Activated effector memory CD4-positive, alpha-beta T cell treated with Interleukin-2 at 50 U/mL for 16 hours (primary cell): ENCODE data around the gene HEBP2.
"Not testable (repeated sequence)": the region's sequence is repeated elsewhere in the genome, so short reads cannot be mapped to it uniquely, and the experiment has no call there.

Experiments
- DNase-seq: peaks from one replicate; pipeline ENCODE4 v3.0.0-alpha.2; 2020

HEBP2 gene

DNA sequence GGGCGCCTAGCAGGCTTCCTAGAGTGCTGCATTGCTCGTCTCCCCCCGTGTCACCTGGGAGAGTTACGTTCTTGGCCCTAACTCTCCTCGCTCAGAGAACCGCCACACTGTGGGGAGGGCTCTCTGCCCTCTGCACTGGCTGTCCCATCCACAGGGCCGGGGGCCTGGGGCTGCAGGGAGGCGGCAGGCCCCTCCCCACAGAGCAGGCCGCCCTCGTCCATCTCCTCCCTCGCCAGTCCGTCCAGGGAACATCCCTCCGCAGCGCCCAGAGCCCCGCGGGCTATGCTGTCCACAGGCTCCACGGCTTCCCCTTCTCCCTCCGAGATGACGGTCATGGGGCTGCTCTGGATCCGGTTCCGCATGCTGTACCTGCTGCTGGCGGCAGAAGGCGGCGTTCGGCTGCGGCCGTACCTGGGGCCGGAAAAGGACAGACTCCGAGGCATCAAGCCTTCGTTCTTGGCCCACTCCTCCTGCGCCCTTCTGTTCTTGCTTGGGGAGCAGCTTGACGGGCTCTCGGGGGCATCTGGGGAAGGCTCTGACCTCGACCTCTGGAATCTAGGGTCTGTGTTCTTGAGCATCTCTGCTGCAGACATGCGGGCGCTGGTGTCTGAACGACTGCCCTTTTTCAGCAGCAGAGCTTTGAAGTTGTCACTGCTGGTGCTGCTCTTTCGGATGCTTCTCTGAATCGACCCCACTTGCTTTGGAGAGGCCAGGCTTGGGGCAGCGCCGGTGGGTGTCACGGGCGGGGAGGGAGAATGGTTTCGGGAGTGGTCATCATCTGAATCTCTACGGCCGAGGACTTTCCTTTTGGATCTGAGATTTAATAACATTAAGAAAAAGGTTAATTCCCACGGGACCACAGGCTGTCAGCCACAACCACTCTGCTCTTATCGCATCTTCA, 20.2 kb downstream of the HEBP2 start:
- DNase-seq, result no peak

DNA sequence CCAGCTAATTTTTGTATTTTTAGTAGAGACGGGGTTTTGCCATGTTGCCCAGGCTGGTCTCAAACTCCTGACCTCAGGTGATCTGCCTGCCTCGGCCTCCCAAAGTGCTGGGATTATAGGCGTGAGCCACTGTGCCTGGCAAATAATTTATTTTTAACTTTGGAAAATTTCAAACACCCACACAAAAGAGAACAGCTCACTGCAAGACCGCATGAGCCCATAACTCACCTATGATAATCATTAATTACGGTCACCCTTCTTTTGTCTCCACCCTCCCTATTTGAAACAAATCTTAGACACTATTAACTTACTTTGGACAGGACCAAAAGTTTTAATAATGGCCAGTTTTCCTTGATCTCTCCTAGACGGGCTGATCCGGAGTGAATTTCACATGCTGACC, 21.2 kb downstream of the HEBP2 start:
- not testable (repeated sequence) for DNase-seq

DNA sequence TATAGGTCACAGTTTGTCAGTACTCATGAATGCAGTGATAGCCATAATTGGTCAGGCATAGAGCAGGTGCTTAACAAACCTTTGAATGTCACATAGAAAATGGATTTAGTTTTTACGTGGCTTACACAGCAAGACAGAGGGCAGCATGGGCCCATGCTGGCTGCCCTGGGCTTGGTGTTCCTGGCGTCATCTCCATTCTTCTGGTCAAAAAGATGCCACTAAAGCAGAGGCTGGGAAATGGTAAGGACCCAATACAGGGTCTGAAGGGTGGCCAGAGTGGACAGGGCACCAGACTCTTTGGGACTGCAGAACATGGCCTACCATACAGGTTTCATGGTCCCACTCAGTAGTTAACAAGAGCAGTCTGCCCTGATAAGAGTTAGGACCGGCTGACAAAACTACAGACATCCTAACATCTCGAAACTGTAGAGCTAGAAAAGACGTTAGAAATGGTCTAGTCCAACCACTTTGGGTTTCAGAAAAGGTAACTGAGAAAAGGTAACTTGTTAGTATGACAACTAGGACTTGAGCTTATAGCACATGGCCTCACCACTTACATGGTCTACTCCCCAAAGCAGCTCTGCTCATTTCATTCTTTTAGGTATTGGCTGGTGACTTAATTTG, 22.6 kb downstream of the HEBP2 start:
- DNase-seq, result no peak

DNA sequence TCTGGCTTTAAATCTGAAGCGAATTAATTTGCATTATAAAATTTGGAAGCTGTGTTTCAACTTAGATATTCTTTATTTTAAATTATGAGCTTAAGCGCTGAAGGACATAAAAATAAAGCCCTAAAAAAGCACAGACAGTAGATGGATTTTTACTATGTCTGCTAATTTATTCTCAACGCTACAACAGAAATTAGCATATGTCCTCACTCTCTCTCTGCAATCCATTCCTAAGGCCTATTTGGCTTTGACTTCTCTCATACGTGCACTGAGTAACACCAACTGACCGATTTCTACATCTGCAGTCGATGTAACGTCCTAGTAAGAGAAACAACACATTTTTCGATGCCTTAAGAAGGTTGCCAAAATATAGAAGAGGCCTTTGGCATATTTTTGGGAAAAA, 23.7 kb downstream of the HEBP2 start:
- DNase-seq, result no peak

DNA sequence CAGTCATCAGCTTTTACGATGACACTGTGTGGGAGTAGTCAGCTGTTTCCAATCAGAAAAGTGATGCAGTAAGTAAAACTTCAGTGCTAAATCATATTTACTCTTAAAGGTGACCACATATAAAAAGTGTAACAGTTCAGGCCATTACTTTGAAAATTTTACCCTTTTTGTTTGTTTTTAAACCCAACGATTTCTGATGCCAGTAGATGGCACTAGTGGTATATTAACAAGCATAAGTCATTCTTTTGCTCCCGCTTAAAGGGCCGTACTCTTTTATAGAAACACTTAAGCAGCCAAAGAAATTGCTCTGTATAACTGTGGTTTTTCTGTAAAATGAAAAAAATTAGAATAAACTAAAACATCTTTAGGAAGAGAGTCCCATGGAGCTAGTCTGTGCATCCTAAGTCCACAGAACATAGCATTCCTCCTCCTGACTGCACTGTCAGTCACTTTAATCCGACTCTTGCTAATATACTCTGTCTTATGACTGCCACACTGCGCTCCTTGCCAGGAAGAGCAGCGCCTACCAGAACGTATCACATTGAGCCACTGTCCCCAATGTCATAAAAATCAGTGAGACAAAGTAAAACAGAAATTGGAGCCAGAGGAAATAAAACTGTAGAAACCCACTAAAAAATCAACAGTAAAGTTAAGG, 25.0 kb downstream of the HEBP2 start:
- DNase-seq, result no peak

DNA sequence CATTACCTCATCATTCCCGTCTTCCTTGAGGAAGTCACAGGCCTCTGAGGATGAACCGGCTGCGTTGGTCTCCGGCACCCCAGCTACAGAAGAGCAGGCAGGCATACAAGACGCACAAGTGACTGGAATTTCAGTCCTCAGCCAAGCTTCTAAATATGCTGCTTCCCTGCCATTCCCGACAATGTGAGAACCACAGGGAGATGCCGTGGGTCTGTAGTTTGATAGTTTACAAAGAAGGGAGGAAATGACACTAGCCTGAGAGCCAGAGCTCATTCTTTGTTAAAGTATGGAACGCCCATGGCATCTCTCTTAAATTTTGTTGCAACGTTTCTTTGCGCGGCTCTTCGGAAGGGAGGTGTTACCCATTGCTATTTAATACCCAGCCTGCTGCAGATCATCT, 25.7 kb downstream of the HEBP2 start:
- DNase-seq, result no peak

DNA sequence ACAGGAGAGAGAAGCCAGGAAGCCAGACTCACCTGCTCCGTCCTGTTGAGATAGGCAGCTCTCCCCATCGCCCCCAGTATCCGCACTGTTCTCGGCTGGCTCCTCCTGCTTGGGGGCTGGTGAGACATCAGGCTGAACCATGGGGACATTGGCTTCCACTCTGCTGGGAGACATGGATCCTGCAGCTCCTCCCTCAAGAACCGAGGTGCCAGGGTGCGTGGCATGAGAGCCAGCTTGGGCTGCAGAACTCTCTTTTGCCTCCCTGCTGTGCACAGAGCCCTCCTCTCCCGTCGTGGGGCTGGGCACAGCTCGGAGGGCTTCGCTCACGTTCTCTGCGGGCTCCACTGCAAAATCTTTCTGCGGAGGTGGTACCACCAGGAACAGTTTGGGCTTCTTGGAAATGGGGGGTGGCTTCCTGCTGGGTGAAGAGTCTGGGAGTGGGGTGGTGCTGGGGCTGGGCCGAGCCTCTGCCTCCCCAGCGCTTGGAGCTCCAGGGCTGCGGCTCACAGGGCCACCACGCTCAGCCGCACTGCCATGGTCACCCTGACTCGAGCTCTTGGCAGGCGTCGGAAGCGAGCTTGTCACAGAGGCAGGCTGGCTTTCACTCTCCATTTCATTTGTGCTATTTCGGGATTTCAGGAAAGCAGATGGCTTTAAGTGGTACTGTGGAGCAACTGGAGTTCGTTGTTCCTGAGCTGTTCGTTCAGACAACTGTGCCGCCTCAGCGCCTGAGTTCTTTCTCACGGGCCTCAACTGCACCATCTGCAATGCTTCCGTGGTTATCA, 26.5 kb downstream of the HEBP2 start:
- DNase-seq, result no peak

DNA sequence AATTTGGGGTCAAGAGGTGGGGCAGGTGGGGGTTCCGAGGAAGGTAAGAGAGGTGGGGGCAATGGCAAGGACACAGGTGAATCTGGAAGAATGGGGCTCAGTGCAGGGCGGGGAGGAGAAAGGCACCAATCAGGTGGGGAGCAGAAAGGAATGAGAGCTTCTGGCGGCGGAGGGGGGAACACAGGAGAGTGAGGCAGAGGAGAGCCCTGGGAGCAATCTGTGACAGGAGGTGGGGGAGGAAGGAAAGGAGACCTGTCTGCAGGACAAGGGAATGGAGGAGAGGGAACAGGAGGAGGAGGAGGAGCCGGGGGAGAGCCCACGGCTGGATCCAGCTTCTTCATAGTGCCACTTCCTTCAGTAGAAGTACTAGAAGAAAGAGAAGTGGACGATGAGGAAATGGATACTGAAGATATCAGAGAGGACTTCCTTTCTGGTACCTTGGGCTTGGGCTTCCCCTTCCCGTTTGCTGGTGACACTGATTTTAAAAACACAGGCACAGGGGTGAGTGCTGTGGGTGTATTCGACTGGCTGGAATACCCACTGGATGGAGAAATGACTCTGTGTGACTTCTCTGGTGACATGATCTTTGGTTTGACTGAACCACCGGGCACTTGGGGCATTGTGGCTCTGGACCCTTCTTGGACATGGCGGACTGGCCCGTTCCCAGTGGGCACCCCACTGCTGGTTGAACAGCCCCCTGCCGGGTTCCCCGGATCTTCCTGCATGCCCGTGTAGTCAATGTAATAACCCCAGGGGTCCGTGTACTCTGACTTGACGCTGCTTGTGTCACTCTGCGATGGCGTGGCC, 27.4 kb downstream of the HEBP2 start:
- DNase-seq, result no peak

DNA sequence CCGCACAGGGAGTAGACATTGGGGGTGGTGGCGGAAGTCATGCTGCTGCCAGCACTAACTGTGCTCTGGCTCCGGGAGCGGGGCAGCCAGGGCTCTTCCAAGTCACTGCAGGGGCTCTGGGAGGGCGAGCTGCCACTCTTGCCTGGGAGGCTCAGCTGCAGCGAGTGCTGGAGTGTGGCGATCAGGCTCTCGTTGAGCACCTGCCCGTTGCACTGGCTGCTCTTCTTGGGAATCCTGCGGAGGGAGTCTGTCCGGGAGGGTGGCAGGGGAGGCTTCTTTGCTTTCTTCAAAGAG, 28.0 kb downstream of the HEBP2 start:
- DNase-seq, result no peak

DNA sequence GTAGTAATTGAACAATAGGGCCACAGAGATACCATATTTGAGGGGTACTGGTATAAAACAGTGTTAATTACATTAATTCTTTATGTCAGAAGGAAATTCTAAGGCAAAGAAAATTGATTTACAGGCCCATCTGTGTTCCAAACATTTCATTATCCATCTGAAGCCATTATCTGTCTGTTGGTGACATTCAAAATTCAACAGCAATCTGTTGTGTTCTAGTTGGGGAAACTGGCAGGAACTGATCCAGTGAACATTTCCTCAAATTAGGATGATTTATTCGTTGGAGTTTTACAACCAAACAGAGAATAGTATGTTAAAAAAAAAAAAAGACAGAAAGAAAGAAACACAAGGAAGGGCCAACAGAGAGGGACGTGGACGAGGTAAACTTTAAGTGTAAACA, 30.1 kb downstream of the HEBP2 start:
- DNase-seq, result no peak

DNA sequence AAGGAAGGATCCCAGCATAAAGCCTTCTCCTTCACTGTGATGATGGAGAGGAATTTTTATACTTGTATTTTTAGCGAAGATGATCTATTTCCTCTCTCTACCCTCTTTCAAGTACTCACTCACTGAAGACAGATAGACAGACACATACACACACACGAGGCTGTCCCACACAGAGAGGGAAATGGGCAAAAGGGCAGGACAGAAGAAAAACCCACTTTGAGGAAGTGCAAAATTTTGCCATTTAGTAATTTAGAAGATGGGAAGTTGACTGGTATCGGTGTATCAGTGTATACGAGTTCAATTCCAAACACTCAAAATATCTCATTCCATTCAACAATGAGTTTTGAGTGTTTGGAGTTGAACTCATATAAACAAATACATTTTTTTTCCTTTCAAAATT, 30.9 kb downstream of the HEBP2 start:
- DNase-seq, result no peak

DNA sequence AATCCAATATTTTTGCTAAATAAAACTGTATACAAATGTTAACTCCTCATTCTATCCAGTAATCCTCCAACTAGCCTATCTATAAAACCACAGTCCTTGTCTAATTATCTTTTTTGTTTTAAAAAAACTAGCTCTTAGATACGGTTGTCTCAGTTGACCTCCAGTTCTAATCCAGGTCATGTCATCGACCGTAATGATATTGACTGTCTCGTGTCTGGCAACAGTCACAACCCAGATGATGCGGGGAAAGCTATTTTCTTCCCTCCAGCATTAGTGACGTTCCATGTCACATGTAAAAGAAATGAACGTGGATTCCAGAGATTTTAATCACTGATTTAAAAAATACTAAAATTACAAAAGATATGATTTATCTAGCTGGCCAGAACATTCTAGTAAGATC, 35.5 kb downstream of the HEBP2 start:
- no peak for DNase-seq

DNA sequence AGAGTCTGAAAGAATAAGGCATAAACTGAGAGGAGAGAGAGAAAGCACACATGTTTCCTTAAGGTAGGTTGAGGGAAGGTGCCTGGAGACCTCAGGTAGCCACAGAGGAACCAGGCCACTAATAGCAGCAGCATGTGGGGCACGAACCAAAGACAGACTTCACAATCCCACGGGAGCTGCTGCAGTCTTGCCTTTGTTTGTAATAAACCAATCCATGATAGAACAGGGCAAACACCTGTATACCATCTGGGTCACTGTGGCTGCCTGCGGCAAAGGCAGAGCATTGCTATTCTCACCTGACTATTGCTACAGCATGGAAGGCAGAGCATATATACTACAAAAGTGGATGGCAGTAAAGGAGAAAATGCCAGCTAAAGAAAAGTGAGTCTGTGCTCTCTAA, 36.3 kb downstream of the HEBP2 start:
- DNase-seq, result no peak

DNA sequence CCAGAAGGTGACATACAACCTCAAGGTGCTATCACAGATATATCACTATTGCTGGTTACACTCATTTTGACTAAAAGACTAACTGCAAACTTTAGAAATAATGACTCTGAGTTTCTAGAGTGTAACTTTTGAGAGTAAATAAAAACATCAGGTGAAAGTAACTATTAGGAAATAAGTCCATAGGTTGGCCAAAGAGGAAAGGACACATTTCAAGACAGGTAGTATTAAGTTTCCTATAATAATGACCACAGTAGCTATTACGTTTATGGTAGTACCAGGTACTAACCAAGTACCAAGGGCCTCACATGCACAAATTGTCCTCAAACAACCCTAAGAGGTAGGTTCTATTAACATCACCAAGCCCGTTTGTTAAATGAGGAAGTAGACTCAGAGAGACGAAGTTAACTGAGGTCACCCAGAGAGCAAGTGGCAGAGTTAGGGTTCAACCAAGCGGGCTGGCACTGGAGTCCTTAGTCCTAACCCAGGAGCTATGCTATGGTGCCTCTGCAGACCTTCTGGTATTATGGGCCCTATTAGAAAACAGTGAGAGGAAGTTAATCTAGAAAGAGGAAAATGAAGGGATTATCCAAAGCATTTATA, 36.8 kb downstream of the HEBP2 start:
- no peak for DNase-seq

DNA sequence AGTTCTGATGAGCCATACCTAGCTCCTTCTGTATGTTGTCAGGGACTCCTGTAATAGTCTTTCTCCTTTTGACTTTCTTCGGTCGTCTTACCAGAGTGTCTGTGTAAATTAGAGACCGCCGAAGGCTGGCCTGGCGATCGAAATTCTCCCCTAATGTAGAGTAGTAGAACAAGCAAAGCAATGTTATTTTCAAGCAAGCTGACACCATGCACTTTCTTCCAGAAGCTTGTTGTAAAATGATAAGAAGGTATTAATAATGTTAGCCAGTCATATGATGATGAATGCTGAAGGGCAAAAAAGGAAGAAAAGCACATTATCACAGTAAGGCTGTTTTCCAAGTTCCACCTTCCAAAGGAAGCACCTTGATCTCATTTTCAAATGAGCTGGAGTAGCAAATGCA, 37.9 kb downstream of the HEBP2 start:
- no peak for DNase-seq

DNA sequence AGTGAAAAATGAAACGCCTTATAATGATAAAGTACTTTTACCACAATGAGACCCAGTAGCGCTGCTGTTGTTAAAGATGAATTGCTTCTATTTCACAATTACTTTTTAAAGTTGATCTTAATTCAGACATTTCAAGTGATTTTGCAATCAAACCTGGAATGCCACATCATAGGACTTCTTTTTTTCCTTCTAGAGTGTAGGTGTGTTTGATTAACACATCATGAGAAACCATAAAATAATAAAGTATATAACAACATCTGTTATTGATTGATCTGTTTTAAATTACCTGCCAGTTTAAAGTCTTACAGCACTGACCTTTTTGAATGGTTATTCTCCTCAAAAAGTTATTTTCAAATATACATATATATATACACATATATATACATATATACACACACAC, 38.6 kb downstream of the HEBP2 start:
- no peak for DNase-seq

DNA sequence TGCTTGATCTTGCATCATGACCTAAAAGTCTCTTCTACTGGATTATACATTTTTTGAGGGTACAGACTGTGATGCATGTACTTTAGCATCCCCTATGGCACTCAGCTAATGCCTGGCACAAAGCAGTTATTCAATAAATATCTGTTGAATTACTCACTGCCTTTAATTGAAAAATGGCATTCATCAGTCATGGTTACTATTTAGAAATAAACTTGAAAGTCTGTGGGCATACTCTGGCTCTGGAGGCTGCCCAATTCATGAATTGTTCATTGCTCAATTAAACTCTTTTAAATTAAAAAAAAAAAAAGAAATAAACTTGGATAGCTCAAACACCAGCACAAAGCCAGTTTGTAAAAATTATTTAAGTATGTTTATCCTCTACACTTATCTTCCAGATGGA, 40.0 kb downstream of the HEBP2 start:
- DNase-seq, result no peak

DNA sequence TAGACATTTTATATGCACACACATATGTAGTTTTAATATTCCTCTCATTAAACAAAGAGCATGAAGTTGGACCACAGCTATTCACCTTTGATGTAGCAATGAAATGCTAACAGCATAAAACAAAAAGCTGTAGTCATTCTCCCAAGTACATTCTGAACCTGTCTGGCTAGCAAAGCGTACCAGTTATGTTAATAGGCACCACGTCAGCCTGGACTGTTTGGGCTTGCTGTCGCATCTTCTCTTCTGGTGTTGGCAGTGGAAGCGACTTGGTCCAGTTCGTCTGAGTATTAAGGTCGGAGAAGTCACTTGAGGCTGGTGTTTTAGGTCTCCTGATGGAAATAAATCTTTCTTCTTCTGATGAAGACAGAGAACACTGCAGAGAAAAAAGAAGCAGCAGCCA, 42.8 kb downstream of the HEBP2 start:
- DNase-seq, result no peak

DNA sequence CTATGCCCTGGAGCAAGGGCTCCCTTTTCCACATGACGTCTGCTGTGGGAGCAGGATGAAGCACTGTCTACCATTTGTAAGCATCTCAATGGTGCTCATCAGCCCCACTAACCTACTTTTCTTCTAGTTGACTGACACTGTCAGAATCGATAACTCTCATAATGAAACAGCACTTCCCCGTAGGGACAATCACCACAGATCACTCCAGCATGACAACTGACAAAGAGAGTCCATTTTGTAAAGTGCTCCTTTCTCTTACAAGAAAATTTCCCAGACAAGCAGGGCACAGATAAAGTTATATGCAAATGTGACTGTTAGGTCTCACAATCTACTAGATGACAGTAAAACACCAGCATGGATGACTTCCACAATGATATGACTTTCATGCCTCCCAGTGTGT, 46.4 kb downstream of the HEBP2 start:
- DNase-seq, result no peak

DNA sequence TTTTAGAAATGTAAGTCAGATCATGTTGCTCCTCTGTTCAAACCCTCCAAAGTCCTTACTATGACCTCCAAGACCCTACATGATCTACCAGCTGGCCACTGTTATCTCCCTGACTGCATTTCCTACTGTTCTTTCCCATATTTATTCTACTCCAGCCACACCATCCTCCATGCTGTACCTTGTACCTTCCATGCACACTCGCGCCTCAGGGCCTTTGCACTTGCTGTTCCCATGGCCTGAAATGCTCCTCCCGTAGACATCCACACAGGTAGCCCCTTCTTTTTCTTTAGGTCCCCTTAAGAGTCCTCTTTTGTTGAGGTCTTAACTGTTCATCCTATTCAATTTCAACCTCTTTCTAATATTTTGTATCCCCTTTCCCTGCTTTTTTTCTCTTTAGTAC, 47.0 kb downstream of the HEBP2 start:
- no peak for DNase-seq

DNA sequence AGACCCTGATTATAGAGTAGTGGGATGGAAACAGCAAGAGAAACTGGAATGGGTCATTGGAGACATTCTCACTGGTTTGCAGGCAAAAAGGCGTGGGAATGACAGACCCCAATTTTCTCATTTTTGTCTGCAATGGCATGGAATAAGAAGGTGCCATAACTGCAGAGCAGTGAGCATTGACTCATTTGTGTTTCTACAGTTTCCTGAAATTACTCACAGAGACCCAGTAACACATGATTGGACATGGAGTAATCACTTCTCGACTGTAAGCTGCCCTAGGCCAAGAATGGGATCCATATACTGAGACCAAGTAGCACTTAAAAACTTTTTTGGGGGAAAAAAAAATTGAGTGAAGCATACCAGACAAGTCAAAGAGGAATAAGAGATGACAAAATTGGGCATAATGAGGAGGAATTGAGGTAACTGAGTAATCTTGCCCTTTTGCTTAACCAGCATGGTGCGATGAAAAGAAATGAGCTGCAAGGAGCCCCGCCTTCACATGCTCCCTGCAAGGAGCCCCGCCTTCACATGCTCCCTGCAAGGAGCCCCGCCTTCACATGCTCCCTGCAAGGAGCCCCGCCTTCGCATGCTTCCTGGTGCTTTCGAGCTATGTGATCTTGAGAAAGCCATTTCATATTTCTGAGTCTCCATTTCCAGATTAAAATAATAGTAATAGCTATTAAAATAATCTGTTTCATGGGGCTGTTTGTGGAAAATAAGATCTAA, 51.1 kb downstream of the HEBP2 start:
- peak; percentile 62 for DNase-seq
